ENCODE results near the gene NR1D2. TPM values are rescaled to one million over a fixed set of nuclear protein-coding genes. Genes with fewer than 3 reads are reported as not detected.
"Not testable (repeated sequence)": the region's sequence is repeated elsewhere in the genome, so short reads cannot be mapped to it uniquely, and the experiment has no call there.

The NR1D2 gene
- total and polyA plus RNA-seq, 4 donors, result 6.1 to 35.7 (median 21.2) TPM

DNA sequence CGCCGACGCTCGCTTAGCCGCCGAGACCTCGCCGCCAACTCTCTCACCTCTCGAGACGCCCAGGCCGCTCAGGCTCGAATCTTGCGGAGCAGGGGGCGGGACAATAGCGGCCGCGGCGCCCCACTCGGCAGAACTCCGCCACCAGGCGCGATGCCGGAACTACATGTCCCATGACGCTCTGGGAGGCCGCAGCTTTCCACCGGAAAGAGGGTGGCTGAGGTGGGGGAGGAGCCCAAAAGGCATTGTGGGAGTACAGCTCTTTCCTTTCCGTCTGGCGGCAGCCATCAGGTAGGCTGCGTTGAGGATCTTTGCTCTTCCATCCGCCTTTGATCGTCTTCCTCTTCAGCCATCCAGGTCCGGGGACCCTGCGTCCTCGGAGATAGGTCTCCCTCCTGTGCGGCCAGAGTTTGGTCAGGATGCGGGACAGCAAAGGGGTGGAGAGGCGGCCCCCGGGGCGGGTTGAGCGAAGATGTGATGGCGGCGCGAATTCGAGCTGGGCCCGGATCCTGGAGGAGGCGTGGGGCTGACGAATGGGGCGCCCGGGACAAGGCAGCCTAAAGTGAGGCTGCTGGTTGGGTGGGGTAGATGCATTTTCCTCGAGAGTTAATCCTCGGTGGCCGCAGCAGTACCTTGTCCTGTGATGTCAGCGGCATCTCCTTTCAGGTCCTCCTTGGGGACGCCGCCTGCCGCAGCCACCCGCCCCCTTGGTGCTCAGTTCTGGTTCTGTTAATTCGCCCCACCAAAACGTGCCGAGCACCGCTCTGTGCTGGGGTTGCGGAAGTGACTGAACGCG, 28.0 kb upstream of the NR1D2 start, which contains the start of the genes NKIRAS1 and RPL15:
Gene NKIRAS1, minus strand, starts transcription at position 105 of the 793 bp plus-strand sequence. CDS start 6,086 bp downstream, outside the sequence.
Gene RPL15, plus strand, starts transcription at position 247 of the 793 bp plus-strand sequence. CDS start 728 bp downstream, outside the sequence.
- DNase-seq (peak; percentile 98 to 99 (median 99)), ATAC-seq (ENCODE audit: insufficient read depth, low FRiP score) (peak; percentile 97)
- 0% methylated on average over 64 of the region's 64 CpGs for WGBS, 2 donors
- TF ChIP-seq, protein P1, sequence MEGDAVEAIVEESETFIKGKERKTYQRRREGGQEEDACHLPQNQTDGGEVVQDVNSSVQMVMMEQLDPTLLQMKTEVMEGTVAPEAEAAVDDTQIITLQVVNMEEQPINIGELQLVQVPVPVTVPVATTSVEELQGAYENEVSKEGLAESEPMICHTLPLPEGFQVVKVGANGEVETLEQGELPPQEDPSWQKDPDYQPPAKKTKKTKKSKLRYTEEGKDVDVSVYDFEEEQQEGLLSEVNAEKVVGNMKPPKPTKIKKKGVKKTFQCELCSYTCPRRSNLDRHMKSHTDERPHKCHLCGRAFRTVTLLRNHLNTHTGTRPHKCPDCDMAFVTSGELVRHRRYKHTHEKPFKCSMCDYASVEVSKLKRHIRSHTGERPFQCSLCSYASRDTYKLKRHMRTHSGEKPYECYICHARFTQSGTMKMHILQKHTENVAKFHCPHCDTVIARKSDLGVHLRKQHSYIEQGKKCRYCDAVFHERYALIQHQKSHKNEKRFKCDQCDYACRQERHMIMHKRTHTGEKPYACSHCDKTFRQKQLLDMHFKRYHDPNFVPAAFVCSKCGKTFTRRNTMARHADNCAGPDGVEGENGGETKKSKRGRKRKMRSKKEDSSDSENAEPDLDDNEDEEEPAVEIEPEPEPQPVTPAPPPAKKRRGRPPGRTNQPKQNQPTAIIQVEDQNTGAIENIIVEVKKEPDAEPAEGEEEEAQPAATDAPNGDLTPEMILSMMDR (IDR thresholded peaks at IDR 0.05; ENCODE audit: control extremely low read depth, extremely low read depth), result peak; percentile 35
- Histone ChIP-seq H3K9me3 (ENCODE audit: control insufficient read depth in 4 of 4, insufficient read depth in 3 of 4, low read length in 3 of 4) (no peaks in the 10 kb centered on the region), H3K4me3 (peak within 1 kb of the TSS; percentile 89), H3K36me3 (ENCODE audit: control insufficient read depth in 4 of 4, insufficient read depth in 4 of 4, low read length in 4 of 4) (peaks cover 11 to 25% (median 17%) of the 10 kb centered on the region in 4 donors), H3K27ac (ENCODE audit: low read depth in 1 of 2, low read length in 1 of 2) (peak within 1 kb of the TSS; percentile 93 to 95), H3K4me1 (ENCODE audit: control insufficient read depth in 5 of 5, insufficient read depth in 5 of 5, low read length in 5 of 5) (peaks cover 3 to 37% (median 10%) of the 10 kb centered on the region in 5 donors), H3K9ac (ENCODE audit: insufficient read depth in 1 of 2, low read length in 2 of 2) (peak within 1 kb of the TSS; percentile 94 to 97), H3K27me3 (ENCODE audit: control insufficient read depth in 3 of 3, insufficient read depth in 3 of 3, low read length in 2 of 3) (no peaks in the 10 kb centered on the region)

DNA sequence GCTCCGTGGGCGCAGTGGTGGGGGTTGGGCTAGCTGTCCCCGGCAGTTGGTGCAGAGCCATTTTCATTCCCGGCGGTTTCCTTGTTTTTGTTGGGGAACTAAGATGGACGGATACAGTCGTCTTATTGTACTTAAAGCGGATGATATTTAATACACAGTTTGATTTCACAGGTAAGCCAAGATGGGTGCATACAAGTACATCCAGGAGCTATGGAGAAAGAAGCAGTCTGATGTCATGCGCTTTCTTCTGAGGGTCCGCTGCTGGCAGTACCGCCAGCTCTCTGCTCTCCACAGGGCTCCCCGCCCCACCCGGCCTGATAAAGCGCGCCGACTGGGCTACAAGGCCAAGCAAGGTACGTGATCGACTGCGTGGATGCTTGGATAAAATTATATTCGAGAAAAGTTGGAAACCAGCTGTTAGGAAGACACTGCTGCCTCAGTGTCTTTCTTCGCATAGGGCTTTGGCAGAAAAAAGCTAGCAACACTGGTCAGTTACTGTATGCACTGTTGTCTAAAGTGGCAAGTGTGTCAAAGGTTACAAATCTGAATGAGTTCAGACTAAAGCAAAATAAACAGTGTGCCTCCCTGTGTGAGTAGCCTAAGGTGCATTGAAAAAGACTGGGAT, 27.3 kb upstream of the NR1D2 start:
- not testable (repeated sequence) for H3K27me3 ChIP-seq (ENCODE audit: control insufficient read depth in 3 of 3, insufficient read depth in 3 of 3, low read length in 2 of 3); H3K9me3 ChIP-seq (ENCODE audit: control insufficient read depth in 4 of 4, insufficient read depth in 3 of 4, low read length in 3 of 4)
- peak overlapping the region; percentile 93 to 95 for H3K27ac ChIP-seq (ENCODE audit: low read depth in 1 of 2, low read length in 1 of 2)
- DNase-seq (peak; percentile 69 to 80 (median 78)), ATAC-seq (ENCODE audit: insufficient read depth, low FRiP score) (peak; percentile 66)
- WGBS, 2 donors, result 0 to 1% methylated on average over 18 to 19 of the region's 21 CpGs
- peaks cover 13 to 25% (median 18%) of the 10 kb centered on the region in 4 donors for H3K36me3 ChIP-seq (ENCODE audit: control insufficient read depth in 4 of 4, insufficient read depth in 4 of 4, low read length in 4 of 4)
- H3K9ac ChIP-seq (ENCODE audit: insufficient read depth in 1 of 2, low read length in 2 of 2), result peak overlapping the region; percentile 94 to 97
- peak overlapping the region; percentile 89 for H3K4me3 ChIP-seq
- peaks cover 3 to 37% (median 10%) of the 10 kb centered on the region in 5 donors for H3K4me1 ChIP-seq (ENCODE audit: control insufficient read depth in 5 of 5, insufficient read depth in 5 of 5, low read length in 5 of 5)

DNA sequence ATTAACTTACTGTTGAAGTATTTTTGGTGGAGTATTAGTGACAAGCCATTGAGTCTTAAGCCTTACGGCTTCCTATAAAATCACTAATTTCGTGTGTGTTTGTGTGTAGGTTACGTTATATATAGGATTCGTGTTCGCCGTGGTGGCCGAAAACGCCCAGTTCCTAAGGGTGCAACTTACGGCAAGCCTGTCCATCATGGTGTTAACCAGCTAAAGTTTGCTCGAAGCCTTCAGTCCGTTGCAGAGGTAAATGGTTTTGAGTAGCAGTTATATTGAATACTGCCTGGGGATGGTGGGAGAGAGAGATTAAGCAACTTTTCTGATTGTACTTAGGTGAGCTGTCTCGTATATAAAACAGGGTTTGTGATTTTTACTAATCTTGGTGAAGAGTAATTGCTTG, 26.8 kb upstream of the NR1D2 start:
- not testable (repeated sequence) for ATAC-seq (ENCODE audit: insufficient read depth, low FRiP score); DNase-seq; H3K27ac ChIP-seq (ENCODE audit: low read depth in 1 of 2, low read length in 1 of 2); H3K27me3 ChIP-seq (ENCODE audit: control insufficient read depth in 3 of 3, insufficient read depth in 3 of 3, low read length in 2 of 3); H3K9me3 ChIP-seq (ENCODE audit: control insufficient read depth in 4 of 4, insufficient read depth in 3 of 4, low read length in 3 of 4)
- Histone ChIP-seq H3K36me3 (ENCODE audit: control insufficient read depth in 4 of 4, insufficient read depth in 4 of 4, low read length in 4 of 4) (peaks cover 13 to 25% (median 18%) of the 10 kb centered on the region in 4 donors), H3K9ac (ENCODE audit: insufficient read depth in 1 of 2, low read length in 2 of 2) (peak overlapping the region; percentile 94 to 97), H3K4me3 (peak overlapping the region; percentile 31), H3K4me1 (ENCODE audit: control insufficient read depth in 5 of 5, insufficient read depth in 5 of 5, low read length in 5 of 5) (peaks cover 3 to 38% (median 10%) of the 10 kb centered on the region in 5 donors)
- 24 to 39% methylated on average over 12 of the region's 12 CpGs for WGBS, 2 donors

DNA sequence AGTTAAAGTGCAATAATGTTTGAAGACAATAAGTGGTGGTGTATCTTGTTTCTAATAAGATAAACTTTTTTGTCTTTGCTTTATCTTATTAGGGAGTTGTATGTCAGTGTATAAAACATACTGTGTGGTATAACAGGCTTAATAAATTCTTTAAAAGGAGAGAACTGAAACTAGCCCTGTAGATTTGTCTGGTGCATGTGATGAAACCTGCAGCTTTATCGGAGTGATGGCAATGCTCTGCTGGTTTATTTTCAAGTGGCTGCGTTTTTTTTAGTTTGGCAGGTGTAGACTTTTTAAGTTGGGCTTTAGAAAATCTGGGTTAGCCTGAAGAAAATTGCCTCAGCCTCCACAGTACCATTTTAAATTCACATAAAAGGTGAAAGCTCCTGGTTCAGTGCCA, 25.5 kb upstream of the NR1D2 start:
- TF ChIP-seq, protein P1 (IDR thresholded peaks at IDR 0.05; ENCODE audit: control extremely low read depth, extremely low read depth), result no peak
- Histone ChIP-seq H3K4me1 (ENCODE audit: control insufficient read depth in 5 of 5, insufficient read depth in 5 of 5, low read length in 5 of 5) (peaks cover 3 to 40% (median 10%) of the 10 kb centered on the region in 5 donors), H3K9ac (ENCODE audit: insufficient read depth in 1 of 2, low read length in 2 of 2) (no peak overlapping the region), H3K27ac (ENCODE audit: low read depth in 1 of 2, low read length in 1 of 2) (no peak overlapping the region), H3K36me3 (ENCODE audit: control insufficient read depth in 4 of 4, insufficient read depth in 4 of 4, low read length in 4 of 4) (peaks cover 13 to 25% (median 18%) of the 10 kb centered on the region in 4 donors), H3K4me3 (no peak overlapping the region), H3K9me3 (ENCODE audit: control insufficient read depth in 4 of 4, insufficient read depth in 3 of 4, low read length in 3 of 4) (no peaks in the 10 kb centered on the region), H3K27me3 (ENCODE audit: control insufficient read depth in 3 of 3, insufficient read depth in 3 of 3, low read length in 2 of 3) (no peaks in the 10 kb centered on the region)
- DNase-seq (no peak), ATAC-seq (ENCODE audit: insufficient read depth, low FRiP score) (no peak)
- WGBS, 2 donors, result 51 to 89% methylated on average over 2 of the region's 2 CpGs
